GM12872 (cell line): ENCODE results near the gene DNAJC22.

ENCODE experiments used
- TF ChIP-seq, protein P1 (sequence below): IDR thresholded peaks from 3 replicates; pipeline ENCODE4 v1.5.1; 2011; ENCODE audit warnings: low read depth, mild to moderate bottlenecking, low read length, moderate library complexity; ENCODE audit not compliant: insufficient read depth

The DNAJC22 gene

GRCh38 chr12:49366652-49367380 lies 20.1 kb downstream of the DNAJC22 start:
- TF ChIP-seq, protein P1, sequence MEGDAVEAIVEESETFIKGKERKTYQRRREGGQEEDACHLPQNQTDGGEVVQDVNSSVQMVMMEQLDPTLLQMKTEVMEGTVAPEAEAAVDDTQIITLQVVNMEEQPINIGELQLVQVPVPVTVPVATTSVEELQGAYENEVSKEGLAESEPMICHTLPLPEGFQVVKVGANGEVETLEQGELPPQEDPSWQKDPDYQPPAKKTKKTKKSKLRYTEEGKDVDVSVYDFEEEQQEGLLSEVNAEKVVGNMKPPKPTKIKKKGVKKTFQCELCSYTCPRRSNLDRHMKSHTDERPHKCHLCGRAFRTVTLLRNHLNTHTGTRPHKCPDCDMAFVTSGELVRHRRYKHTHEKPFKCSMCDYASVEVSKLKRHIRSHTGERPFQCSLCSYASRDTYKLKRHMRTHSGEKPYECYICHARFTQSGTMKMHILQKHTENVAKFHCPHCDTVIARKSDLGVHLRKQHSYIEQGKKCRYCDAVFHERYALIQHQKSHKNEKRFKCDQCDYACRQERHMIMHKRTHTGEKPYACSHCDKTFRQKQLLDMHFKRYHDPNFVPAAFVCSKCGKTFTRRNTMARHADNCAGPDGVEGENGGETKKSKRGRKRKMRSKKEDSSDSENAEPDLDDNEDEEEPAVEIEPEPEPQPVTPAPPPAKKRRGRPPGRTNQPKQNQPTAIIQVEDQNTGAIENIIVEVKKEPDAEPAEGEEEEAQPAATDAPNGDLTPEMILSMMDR: peak; percentile 26; the same call in 1 of the 3 replicates

DNA sequence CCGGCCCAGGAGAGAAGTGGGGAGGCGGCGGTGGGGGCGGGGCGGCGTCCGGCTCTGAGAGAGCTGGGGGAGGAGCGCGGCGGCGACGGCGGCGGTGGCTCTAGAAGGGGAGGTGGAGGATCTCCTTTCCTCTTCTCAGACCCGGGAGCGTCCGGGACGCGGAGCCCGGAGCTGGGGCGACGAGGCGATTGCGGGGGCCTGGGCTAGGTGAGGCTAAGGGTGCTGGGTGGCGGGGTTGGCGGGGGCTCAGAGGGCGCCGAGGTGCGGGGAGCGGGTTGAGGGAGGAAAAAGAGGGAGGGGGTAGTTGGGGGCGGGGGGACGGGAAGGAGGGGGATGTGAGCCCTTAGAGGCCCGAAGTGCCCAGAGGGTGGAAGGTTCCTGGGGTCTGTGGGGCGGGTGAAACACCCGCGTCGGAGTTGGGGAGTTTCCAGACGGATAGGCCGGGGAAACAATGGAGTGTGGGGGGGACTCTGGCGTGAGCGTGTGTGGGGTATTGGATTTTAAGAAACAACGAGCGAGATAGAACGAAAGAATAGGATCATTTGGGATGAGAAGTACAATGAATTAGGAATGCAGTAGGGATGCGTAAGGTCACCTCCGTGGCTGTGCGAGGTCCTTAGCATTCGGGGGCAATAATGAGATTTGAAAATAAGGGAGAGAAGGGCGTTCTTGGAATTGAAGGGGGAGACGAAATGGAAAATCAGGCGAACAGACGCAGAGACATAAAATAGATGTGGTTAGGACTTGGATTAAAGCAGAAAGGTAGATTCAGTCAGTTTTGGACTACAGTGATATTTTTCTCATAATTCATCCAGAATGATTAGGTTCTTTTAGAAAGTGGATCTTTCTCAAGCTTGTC lies 20.9 kb downstream of the DNAJC22 start, which contains the start of gene SPATS2:
TSS of gene SPATS2 (plus strand) at position 82 of the 859 bp plus-strand sequence. CDS start 93,551 bp downstream, outside the sequence.
- TF ChIP-seq, protein P1: no peak

GRCh38 chr12:49368240-49368600 lies 21.5 kb downstream of the DNAJC22 start:
- TF ChIP-seq, protein P1: no peak

- TF ChIP-seq, protein P1: peak; percentile 64
These were observed 22.9 kb downstream of the DNAJC22 start for GRCh38 chr12:49369411-49370145.

DNA sequence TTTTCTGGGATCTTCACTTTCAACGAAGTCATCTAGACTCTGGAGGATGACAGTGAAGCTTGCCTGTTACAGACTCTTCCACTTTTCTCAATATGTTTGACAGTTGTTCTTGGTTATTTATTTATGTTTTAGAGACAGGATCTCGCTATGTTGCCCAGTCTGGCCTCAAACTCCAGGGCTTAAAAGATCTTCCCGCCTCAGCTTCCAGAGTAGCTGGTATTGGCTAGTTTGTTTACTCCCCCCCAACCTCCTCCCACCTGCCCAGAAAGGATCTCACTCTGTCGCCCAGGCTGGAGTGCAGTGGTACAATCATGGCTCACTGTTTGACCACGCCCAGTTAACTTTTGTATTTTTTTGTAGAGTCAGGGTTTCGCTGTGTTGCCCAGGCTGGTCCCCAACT lies 23.9 kb downstream of the DNAJC22 start:
- TF ChIP-seq, protein P1: no peak

DNA sequence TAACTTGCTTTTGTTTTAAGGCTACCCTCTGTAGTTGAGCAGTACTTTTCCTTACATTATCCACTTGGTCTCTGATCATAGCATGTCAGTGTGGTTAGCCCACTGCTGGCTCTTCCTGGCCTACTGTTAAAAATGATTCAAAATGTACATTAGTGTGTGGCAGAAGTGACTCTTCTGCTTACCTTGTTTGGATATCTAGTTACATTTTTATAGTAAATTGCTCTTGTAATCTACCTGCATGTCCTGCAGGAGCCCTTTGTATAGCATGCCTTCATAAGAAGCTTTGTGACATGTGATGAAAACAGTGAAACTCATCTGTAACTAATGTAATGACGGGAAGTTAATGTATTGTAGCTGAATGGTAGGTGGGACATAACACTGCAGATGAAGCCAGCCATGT lies 28.7 kb downstream of the DNAJC22 start:
- TF ChIP-seq, protein P1: no peak

DNA sequence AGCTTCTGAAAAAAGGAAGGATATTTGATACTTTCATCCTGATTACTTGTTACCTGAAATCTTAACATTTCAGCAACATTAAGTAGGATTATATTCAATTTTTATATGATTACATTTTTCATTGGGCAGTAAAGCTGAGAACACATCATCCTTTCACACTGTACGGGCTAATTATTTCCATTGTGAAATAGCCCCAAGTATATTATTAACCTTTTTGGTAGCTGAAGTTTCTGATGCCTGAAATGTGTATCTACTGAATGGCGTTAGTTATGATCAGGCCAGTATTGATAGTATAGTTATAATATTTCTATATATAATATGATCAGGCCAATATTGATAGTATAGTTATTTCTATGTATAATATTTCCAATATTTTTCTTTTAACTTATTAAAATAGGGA lies 30.7 kb downstream of the DNAJC22 start:
- TF ChIP-seq, protein P1: no peak
